Measurements from ENCODE around the gene EDEM1.

Gene EDEM1

DNA sequence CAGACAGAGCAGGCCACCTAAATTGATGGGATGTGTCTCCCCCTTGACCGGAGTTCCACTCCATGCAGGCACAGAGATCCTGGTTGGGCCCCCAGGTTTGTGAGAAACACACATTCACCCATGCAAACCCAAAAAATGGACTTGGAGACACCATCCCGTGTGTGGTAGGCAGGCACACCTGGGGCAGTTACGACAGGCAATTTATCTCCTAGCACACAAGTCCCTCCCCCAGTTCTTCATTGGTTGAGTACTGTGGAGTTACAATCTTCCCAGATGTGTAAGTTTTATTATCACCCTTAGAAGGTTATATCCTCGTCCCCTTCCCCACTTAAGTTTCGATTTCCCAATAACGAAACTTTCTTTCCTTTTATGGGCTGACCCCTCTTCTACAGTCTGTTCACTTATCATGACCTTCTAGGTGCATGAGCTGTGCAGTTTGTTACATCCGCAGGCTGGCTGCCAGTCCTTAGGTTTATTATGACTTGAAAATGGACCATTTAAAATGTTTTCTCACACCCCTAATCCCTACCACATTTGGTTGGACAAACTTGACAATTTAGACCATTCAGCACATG, 38.1 kb upstream of the EDEM1 start:
- no peak overlapping the region for H3K9ac ChIP-seq
- H2AFZ ChIP-seq (ENCODE audit: low read depth), result no peak overlapping the region
- no peaks in the 10 kb centered on the region for H3K36me3 ChIP-seq (ENCODE audit: insufficient read depth)
- no peak overlapping the region for H3K4me2 ChIP-seq
- peaks cover 13% of the 10 kb centered on the region; the same call in 1 of the 2 replicates for H3K79me2 ChIP-seq (ENCODE audit: insufficient read depth, low read depth)
- H3K27ac ChIP-seq, result no peak overlapping the region
- H3K27me3 ChIP-seq (ENCODE audit: insufficient read depth, low read depth), result no peaks in the 10 kb centered on the region
- H3K4me3 ChIP-seq (IDR thresholded peaks at IDR 0.05; ENCODE audit: insufficient read depth, low read depth, low read length), result no peak overlapping the region
- no peaks in the 10 kb centered on the region for H3K4me1 ChIP-seq (ENCODE audit: low read depth, poor library complexity, severe bottlenecking)
- H4K20me1 ChIP-seq (ENCODE audit: insufficient read depth), result no peaks in the 10 kb centered on the region
- TF ChIP-seq CTCF (conservative IDR thresholded peaks at IDR 0.05; ENCODE audit: low read depth, low read length), result no peak

GRCh38 chr3:5151586-5151985, 35.9 kb upstream of the EDEM1 start:
- Histone ChIP-seq H4K20me1 (ENCODE audit: insufficient read depth) (no peaks in the 10 kb centered on the region), H3K79me2 (ENCODE audit: insufficient read depth, low read depth) (peaks cover 29% of the 10 kb centered on the region; the same call in 1 of the 2 replicates), H3K4me3 (IDR thresholded peaks at IDR 0.05; ENCODE audit: insufficient read depth, low read depth, low read length) (no peak overlapping the region), H2AFZ (ENCODE audit: low read depth) (no peak overlapping the region), H3K4me1 (ENCODE audit: low read depth, poor library complexity, severe bottlenecking) (no peaks in the 10 kb centered on the region), H3K36me3 (ENCODE audit: insufficient read depth) (no peaks in the 10 kb centered on the region), H3K27me3 (ENCODE audit: insufficient read depth, low read depth) (no peaks in the 10 kb centered on the region), H3K9ac (no peak overlapping the region), H3K4me2 (no peak overlapping the region), H3K27ac (no peak overlapping the region)
- no peak for TF ChIP-seq CTCF (conservative IDR thresholded peaks at IDR 0.05; ENCODE audit: low read depth, low read length)

GRCh38 chr3:5153074-5153473, 34.4 kb upstream of the EDEM1 start:
- Histone ChIP-seq H3K4me3 (IDR thresholded peaks at IDR 0.05; ENCODE audit: insufficient read depth, low read depth, low read length) (no peak overlapping the region), H3K9ac (no peak overlapping the region), H3K79me2 (ENCODE audit: insufficient read depth, low read depth) (peaks cover 35% of the 10 kb centered on the region; the same call in 1 of the 2 replicates), H4K20me1 (ENCODE audit: insufficient read depth) (no peaks in the 10 kb centered on the region), H3K4me2 (no peak overlapping the region), H3K27ac (no peak overlapping the region), H3K4me1 (ENCODE audit: low read depth, poor library complexity, severe bottlenecking) (no peaks in the 10 kb centered on the region), H3K27me3 (ENCODE audit: insufficient read depth, low read depth) (no peaks in the 10 kb centered on the region), H2AFZ (ENCODE audit: low read depth) (no peak overlapping the region), H3K36me3 (ENCODE audit: insufficient read depth) (no peaks in the 10 kb centered on the region)
- TF ChIP-seq CTCF (conservative IDR thresholded peaks at IDR 0.05; ENCODE audit: low read depth, low read length), result no peak

DNA sequence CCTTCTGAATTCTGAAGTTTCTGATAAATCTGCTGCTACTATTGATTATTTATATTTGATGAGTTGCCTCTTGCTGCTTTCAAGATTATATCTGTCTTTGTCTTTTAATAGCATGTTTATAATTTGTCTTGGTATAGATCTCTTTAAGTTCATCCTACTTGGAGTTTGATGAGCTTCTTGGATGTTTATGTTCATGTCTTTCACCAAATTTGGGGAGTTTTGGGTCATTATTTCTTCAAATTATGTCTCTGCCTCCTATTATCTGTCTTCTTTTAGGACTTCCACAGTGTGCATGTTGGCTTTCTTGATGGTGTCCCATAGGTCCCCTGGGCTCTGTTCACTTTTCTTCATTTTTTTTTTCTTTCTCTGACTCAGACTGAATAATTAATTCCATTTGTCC, 32.3 kb upstream of the EDEM1 start:
- no peak for TF ChIP-seq CTCF (conservative IDR thresholded peaks at IDR 0.05; ENCODE audit: low read depth, low read length)
- H2AFZ ChIP-seq (ENCODE audit: low read depth), result no peak overlapping the region
- H4K20me1 ChIP-seq (ENCODE audit: insufficient read depth), result no peaks in the 10 kb centered on the region

More for the DNA sequence above, 32.3 kb upstream of the EDEM1 start:
- H3K27ac ChIP-seq, result no peak overlapping the region
- H3K4me2 ChIP-seq, result no peak overlapping the region
- no peaks in the 10 kb centered on the region for H3K4me1 ChIP-seq (ENCODE audit: low read depth, poor library complexity, severe bottlenecking)
- no peaks in the 10 kb centered on the region for H3K36me3 ChIP-seq (ENCODE audit: insufficient read depth)
- no peaks in the 10 kb centered on the region for H3K27me3 ChIP-seq (ENCODE audit: insufficient read depth, low read depth)
- no peak overlapping the region for H3K4me3 ChIP-seq (IDR thresholded peaks at IDR 0.05; ENCODE audit: insufficient read depth, low read depth, low read length)
- peaks cover 44% of the 10 kb centered on the region; the same call in 1 of the 2 replicates for H3K79me2 ChIP-seq (ENCODE audit: insufficient read depth, low read depth)
- H3K9ac ChIP-seq, result no peak overlapping the region

Data from KMS-11 (cell line).